GM18858 (cell line): ENCODE results near the gene ATP5F1D.

Source experiments
- ATAC-seq: cut with Tn5 transposase; IDR thresholded peaks from one replicate; pipeline ENCODE4 v1.9.1; 2021; ENCODE audit not compliant: unreplicated experiment

Gene ATP5F1D

DNA sequence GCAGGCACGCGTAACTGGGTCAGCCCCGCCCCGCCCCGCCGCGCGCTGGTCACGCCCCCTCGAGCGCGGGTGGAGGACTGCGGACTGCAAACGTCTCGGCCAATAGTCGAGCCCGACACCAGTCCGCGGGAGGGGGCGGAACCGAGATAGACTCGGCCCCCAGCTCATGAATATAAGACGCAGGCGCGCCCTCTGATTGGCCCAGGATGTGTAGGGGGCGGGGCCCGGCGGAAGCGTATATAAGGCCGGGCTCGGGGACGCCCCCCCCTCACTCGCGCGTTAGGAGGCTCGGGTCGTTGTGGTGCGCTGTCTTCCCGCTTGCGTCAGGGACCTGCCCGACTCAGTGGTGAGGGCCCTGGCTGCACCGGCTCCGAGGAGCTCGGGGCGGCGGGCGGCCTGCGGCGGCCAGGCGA is 27.5 kb downstream of the ATP5F1D start, which contains the start of gene CIRBP:
CIRBP (plus strand) TSS at position 268 of the 413 bp plus-strand sequence. CDS start 1,602 bp downstream, outside the sequence.
- ATAC-seq: peak; percentile 22

DNA sequence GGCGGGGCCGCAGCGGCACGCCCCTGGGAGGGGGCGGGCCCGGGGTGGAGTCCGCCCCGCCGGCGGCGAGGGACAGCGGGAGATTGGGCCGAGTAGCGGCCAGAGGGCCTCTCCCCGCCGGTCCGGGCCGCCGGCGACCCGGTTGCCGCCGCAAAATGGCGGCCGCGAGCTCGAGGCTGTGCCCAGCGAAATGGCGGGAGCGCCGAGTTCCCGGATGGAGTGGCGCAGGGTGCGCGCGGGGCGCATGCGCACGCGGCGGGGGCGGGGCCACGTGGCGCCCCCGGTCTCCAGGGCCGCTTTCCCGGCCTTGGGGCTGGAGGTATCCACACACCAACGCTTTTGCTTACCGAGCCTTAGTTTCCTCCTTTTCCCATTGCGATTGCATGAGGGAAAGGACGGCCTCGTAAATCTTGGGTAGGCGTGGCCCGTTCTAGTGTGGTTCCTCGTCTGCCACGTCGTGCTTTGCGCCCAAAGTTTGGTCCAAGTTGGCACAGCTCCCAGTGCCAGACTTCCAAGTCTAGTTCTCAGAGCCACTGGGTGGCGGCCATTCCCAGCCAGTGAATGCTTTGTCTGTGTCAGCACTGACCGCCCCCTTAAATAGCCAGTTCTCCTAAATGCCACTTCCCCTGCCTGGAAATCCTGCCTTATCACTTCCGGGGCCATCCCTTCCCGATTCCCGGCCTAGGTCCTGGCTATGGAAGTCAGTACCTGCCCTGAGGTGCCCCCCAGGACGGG is 28.1 kb downstream of the ATP5F1D start:
- ATAC-seq: peak; percentile 13

- ATAC-seq: no peak
Measured at GRCh38 chr19:1270213-1270853, 28.8 kb downstream of the ATP5F1D start.

DNA sequence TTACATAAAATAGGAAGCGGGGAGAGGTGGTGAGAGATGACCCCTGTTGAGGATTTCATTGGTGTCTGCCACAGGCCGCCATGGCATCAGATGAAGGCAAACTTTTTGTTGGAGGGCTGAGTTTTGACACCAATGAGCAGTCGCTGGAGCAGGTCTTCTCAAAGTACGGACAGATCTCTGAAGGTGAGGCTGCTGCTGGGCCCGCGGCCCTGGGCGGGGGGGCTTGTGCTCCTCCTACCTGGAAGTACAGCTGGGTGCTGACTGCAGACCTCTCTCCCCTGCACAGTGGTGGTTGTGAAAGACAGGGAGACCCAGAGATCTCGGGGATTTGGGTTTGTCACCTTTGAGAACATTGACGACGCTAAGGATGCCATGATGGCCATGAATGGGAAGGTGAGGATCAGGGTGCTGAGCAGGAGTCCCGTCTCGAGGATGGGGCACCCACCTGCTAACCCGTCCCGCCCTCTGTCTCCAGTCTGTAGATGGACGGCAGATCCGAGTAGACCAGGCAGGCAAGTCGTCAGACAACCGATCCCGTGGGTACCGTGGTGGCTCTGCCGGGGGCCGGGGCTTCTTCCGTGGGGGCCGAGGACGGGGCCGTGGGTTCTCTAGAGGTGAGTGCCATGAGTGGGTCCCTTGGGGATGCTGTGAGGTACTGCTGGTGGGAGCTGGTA is 29.4 kb downstream of the ATP5F1D start:
- no peak for ATAC-seq

- ATAC-seq: no peak
Measured at GRCh38 chr19:1271528-1272422, 30.2 kb downstream of the ATP5F1D start.

- no peak for ATAC-seq
Measured at GRCh38 chr19:1272423-1273262, 31.1 kb downstream of the ATP5F1D start.

DNA sequence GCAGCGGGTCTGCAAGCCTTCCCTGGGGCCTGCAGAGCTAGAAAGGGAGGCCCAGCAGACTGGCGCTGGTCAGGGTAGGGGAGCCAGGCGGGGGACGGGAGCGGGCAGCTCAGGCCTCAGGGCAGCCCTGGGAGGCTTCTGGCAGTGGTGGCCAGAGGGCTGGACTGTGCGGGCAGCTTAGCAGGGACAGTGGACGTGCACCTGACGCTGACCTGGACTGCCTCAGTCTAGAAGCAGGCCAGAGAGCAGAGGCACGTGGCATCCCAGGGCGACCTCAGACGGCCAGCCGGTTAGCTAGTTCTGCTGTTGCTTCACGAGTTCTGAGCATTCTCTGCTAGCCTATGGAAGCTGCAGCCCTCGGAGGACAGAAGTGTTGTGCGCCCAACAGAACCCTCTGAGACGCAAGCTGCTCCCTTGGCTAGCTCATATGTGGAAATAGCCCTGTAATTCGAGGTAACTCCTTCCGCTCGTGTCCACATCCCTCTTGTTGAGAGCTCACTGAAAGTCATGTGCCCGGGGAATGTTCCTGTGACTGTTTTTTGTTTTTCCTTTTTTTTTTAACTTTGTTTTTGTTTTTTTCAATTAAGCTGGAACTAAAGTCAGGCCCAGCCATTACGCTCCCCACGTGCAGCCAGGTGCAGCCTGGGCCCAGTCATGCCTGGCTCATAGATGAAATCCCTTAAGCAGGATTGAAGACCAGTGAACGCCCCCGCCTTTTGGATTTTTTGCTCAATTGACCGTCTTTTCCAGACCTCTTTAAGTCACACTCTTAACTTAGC is 31.9 kb downstream of the ATP5F1D start:
- ATAC-seq: no peak

DNA sequence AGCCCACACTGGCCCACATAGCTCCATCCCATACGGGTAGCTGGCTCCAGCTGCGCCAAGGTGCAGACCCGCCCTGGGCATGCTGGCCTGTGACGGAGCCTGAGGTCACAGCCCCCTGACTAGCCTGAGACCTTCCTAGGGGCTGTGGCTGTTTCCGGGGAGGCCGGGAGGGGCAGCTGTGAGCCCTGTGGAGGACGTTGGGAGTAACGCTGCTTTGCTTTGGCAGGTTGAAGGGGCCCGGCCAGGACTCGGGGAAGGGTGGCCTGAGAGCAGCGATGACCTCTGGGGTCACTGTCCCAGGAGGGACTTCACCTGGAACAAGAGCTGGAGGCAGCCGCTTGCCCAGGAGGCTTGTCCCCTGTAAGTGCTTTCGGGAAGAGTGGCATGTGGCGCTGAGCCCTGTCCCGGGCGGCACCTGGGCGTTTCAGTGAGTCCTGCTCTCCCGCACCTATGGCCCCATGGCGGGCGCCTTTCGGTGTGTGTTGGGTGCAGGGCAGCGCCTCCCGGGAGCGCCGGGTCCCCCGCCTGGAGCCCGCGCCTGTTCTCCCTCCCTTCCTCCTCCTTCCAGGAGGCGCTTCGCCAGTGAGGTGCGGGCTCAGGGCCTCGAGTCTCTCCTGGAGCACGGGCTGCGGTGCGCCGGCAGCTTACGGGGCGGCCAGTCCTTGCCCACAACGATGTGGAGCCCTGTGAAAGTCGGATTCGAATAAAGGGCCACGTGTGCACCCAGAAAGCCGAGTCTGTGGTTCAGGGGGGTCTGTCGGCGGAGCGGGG is 32.7 kb downstream of the ATP5F1D start:
- ATAC-seq: no peak

GRCh38 chr19:1274852-1275259 is 33.3 kb downstream of the ATP5F1D start:
- no peak for ATAC-seq

- ATAC-seq: peak; percentile 51
Measured at GRCh38 chr19:1275260-1275975, 33.9 kb downstream of the ATP5F1D start, which contains the start of gene FAM174C. Gene FAM174C, plus strand, starts transcription at chr19:1275530. Its CDS starts 20 bp downstream, at chr19:1275550.

- ATAC-seq: no peak
Measured at GRCh38 chr19:1275976-1276627, 34.6 kb downstream of the ATP5F1D start.

DNA sequence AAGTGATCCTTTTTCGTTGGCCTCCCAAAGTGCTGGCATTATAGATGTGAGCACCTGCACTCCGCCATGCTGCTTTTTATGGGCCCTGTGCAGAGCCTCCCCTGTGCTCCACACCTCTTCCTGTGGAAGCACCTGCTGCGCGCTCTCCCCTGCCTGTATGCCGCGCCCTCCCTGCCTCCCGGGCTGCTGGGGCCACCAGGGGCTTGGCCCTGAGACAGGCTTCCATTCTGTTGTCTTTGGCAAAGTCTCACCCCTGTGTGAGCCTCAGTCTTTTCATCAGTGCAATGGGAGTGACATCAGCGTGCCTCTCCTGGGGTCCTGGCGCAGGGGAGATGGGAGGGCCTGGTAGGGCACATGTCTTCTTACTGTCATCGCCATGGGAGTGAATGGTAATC is 35.1 kb downstream of the ATP5F1D start:
- ATAC-seq: no peak

DNA sequence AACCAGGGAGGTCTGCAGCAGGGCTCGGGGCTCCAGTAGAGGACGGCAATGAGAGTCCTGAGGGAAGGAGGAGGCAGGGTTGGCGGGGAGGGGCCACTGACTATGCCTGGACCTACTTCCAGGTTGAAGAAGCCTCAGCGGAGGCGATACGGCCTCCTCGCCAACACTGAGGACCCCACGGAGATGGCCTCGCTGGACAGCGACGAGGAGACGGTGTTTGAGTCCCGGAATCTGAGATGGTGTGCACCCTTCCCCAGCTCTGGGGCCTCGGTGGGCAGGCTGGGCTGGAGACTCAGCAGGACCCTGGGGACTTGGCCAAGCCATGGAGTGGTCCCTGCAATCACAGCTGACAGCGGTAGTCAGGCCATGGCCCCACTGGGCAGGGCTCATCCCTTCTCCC is 35.5 kb downstream of the ATP5F1D start:
- ATAC-seq: no peak

DNA sequence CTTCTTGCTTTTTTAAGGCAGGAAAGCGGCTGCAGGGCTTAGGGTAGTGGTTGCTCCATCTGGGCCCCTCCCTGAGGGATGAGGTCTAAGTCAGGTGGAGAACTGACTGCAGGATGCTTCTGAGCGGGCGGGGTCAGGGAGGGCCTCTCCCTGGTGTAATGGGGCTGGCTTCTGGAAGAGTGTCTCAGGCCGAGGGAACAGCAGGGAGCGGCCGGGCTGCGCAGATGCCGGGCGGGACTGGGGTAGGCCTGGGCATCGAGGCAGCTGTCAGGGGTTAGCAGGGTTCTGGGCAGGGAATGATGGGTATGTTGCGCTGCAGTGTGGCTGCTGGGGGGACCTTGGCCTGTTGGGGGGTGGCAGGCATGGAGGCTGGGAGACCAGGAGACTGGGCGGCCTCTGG is 36.5 kb downstream of the ATP5F1D start:
- ATAC-seq: no peak

DNA sequence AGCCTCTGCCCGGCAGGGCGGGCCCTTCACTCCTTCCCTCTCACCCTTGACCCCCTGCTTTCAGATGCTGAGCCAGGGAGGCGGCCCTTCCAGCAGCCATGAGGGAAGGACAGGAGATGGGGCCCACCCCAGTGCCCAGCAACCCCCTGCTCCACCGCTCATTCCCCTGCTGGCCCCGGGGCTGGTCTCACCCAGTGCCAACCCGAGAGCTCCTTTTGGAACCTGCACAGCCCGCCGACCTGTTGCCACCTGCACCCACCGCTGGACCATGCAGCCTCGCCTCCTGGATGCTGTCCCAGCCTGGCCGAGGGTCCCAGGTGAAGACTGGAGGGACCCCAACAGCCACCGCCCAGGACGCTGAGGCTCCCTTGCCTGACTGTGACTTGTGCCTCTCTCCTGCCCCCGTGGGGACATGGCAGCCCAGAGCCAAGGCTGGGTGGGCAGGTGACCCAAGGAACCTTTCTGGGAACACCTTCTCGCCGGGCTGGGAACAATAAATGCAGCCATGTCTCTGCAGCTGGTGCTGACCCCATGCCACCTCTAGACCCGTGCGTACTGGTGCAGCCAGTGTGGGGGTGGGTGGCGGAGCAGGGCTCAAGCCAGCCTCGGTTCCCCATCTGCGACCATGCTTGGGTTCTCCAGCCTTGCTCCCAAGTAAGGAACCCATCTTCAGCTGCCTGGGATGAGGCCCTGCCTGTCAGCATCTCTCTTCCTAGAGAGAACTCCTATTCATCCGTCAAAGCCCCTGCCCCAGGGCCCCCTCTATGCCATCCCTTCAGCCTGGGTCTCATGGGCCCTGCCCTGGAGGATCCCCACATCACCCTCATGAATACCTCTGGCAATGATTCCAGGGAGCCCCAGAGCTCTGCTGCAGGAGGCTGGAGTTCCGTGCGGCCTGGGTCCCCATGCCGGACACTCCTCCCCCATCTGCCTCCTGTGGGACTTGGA is 37.4 kb downstream of the ATP5F1D start:
- ATAC-seq: no peak

DNA sequence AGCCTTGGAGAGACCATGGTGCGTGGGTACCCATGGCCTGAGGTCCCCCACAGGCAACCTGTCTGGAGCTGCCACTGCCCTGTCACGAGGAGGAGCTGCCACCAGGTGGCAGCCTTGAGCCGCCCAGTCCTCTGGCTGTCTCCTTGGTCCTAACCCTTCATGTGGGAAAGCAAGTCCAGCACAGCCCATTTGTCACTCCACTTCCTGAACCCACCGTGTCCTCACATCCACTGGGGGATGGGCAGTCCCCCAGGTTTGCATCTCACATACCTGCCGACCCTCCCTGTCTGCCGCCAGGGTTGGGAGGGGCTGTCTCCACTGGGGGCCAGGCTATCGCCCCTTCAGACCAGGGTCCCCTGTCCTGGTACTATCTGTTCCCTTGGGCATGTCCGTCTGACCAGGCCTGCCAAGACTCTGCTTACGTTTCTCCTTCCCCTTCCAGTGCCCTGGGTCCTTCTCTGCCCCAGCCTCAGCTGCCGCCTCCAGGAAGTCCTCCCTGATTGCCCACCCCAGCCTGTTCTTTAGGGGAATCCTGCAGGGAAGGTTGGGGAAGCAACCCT is 38.3 kb downstream of the ATP5F1D start:
- ATAC-seq: no peak
